ENCODE results near the gene LUC7L. TPM values are rescaled to one million over a fixed set of nuclear protein-coding genes. Genes with fewer than 3 reads are reported as not detected.
A peak's percentile ranks its signal among the peaks of the same experiment; 100 is the strongest.

LUC7L gene
- total and polyA plus RNA-seq, 2 of the 8 experiments (the other 6 are each of a cell fraction or from before 2014, with no cell fraction given): 49.7 to 129 TPM

GRCh38 chr16:180681-181564 is 48.3 kb downstream of the LUC7L start (continued):
- TF ChIP-seq RAD21 (IDR thresholded peaks at IDR 0.05 in 1 of 2, conservative IDR thresholded peaks at IDR 0.05 in 1 of 2; ENCODE audit: low read depth in 2 of 2, low read length in 2 of 2): peak; percentile 81 to 82; a peak in 2 of 4 replicates
- TF ChIP-seq EZH2 (IDR thresholded peaks at IDR 0.05; ENCODE audit: low read depth, low read length, severe bottlenecking): peak; percentile 45
- no peak for TF ChIP-seq SIRT6 (IDR thresholded peaks at IDR 0.05; ENCODE audit: low read length)
- TF ChIP-seq YY1 (IDR thresholded peaks at IDR 0.05; ENCODE audit: low read depth, low read length): peak; percentile 64; the same call in 1 of the 2 replicates
- no peak for TF ChIP-seq CBX8 (IDR thresholded peaks at IDR 0.05; ENCODE audit: borderline replicate concordance, low read depth, low read length)
- peak; percentile 33; the same call in 1 of the 2 replicates for TF ChIP-seq BACH1 (IDR thresholded peaks at IDR 0.05; ENCODE audit: low read length)
- no peak for TF ChIP-seq ZNF274 (IDR thresholded peaks at IDR 0.05; ENCODE audit: borderline replicate concordance, extremely low read depth, low read length)
- no peak for TF ChIP-seq CTCF (IDR thresholded peaks at IDR 0.05; ENCODE audit: control extremely low read depth in 1 of 3, insufficient read depth in 1 of 3, low read depth in 1 of 3, low read length in 3 of 3)
- TF ChIP-seq GTF2F1 (IDR thresholded peaks at IDR 0.05; ENCODE audit: borderline replicate concordance, low read depth, low read length): no peak
- peak; percentile 50; the same call in 1 of the 2 replicates for TF ChIP-seq SUZ12 (IDR thresholded peaks at IDR 0.05; ENCODE audit: low read length)
- no peak for TF ChIP-seq SIX5 (IDR thresholded peaks at IDR 0.05; ENCODE audit: low read depth, low read length)
- 0 out of 2 replicates have a peak, but pooled peaks have one; percentile 16 for TF ChIP-seq TAF1 (IDR thresholded peaks at IDR 0.05; ENCODE audit: low read depth, low read length)
- TF ChIP-seq POLR2A (IDR thresholded peaks at IDR 0.05; ENCODE audit: control extremely low read depth in 1 of 2, low read depth in 2 of 2, low read length in 2 of 2): peak in 1 of 2 experiments; percentile 22; a peak in 1 of 3 replicates
- peak; percentile 40 for TF ChIP-seq CREB1 (IDR thresholded peaks at IDR 0.05)
- TF ChIP-seq CHD2 (IDR thresholded peaks at IDR 0.05; ENCODE audit: low read length): peak; percentile 95
- TF ChIP-seq SP4 (IDR thresholded peaks at IDR 0.05; ENCODE audit: low read length): peak; percentile 26; the same call in 1 of the 2 replicates
- no peak for TF ChIP-seq JUND (IDR thresholded peaks at IDR 0.05; ENCODE audit: low read length)
- TF ChIP-seq TAF7 (optimal IDR thresholded peaks at IDR 0.05; ENCODE audit: borderline replicate concordance, low read depth, low read length): peak; percentile 10
- no peak for TF ChIP-seq CTBP2 (IDR thresholded peaks at IDR 0.05; ENCODE audit: borderline replicate concordance, insufficient read depth, insufficient read length, low read length)
- no peak for TF ChIP-seq POU5F1 (IDR thresholded peaks at IDR 0.05; ENCODE audit: low read depth, low read length)
- peak in 1 of 2 experiments; percentile 32; a peak in 1 of 4 replicates for TF ChIP-seq HDAC2 (IDR thresholded peaks at IDR 0.05; ENCODE audit: borderline replicate concordance in 1 of 2, low read depth in 2 of 2, low read length in 2 of 2)
